Chondrocyte (in vitro differentiated cells): Measurements from ENCODE around the gene SPEF1. TPM values are rescaled to one million over a fixed set of nuclear protein-coding genes. Genes with fewer than 3 reads are reported as not detected.
A peak's percentile ranks its signal among the peaks of the same experiment; 100 is the strongest.

Experiments
- DNase-seq: peaks from one replicate; pipeline ENCODE4 v3.0.0; 2021; ENCODE audit warnings: mixed read lengths, low spot score
- H3K27ac Mint-ChIP-seq: one replicate; pipeline ENCODE4 v1.8.0; 2021; ENCODE audit warnings: mild to moderate bottlenecking, moderate library complexity, mixed read lengths; ENCODE audit not compliant: unreplicated experiment
- H3K27me3 Mint-ChIP-seq: 2 replicates; pipeline ENCODE4 v1.8.0; 2021; ENCODE audit warnings: low read depth, mixed read lengths
- H3K36me3 Mint-ChIP-seq: 2 replicates; pipeline ENCODE4 v1.8.0; 2021; ENCODE audit warnings: low read depth, mixed read lengths
- H3K4me1 Mint-ChIP-seq: 2 replicates; pipeline ENCODE4 v1.8.0; 2021; ENCODE audit warnings: low read depth, mild to moderate bottlenecking, mixed read lengths
- H3K4me3 Mint-ChIP-seq: one replicate; pipeline ENCODE4 v1.8.0; 2021; ENCODE audit warnings: mild to moderate bottlenecking, moderate library complexity, mixed read lengths; ENCODE audit not compliant: unreplicated experiment
- H3K9me3 Mint-ChIP-seq: 2 replicates; pipeline ENCODE4 v1.8.0; 2021; ENCODE audit warnings: low read depth, mixed read lengths
- total RNA-seq: library from RNA; stranded (reverse); gene quantifications from 3 replicates; pipeline ENCODE4 v1.2.1, GENCODE V29; 2021
- TF ChIP-seq, protein P1 (sequence below): fragments of 200-600 bp; sonication (generic); IDR thresholded peaks from 2 replicates; pipeline ENCODE4 v1.5.0; 2021; ENCODE audit warnings: antibody characterized with exemption, mild to moderate bottlenecking, moderate library complexity

SPEF1 gene
- total RNA-seq, 1 donor from 2014 or later: 0.12 TPM

DNA sequence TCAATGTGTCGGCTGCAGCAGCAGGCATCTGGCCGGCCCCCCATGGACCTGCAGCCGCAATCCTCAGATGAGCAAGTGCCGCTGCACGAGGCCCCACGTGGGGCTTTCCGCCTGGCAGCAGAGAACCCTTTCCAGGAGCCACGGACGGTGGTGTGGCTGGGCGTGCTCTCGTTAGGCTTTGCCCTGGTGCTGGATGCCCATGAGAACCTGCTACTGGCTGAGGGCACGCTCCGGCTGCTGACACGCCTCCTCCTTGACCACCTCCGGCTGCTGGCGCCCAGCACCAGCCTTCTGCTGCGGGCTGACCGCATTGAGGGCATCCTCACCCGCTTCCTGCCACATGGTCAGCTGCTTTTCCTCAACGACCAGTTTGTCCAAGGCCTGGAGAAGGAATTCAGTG is 42.6 kb upstream of the SPEF1 start:
- Mint-ChIP-seq H3K27ac (no peak overlapping the region), H3K9me3 (no peaks in the 10 kb centered on the region), H3K27me3 (no peaks in the 10 kb centered on the region), H3K36me3 (peaks cover 13% of the 10 kb centered on the region), H3K4me3 (no peak overlapping the region), H3K4me1 (peaks cover 24% of the 10 kb centered on the region)
- TF ChIP-seq, protein P1, sequence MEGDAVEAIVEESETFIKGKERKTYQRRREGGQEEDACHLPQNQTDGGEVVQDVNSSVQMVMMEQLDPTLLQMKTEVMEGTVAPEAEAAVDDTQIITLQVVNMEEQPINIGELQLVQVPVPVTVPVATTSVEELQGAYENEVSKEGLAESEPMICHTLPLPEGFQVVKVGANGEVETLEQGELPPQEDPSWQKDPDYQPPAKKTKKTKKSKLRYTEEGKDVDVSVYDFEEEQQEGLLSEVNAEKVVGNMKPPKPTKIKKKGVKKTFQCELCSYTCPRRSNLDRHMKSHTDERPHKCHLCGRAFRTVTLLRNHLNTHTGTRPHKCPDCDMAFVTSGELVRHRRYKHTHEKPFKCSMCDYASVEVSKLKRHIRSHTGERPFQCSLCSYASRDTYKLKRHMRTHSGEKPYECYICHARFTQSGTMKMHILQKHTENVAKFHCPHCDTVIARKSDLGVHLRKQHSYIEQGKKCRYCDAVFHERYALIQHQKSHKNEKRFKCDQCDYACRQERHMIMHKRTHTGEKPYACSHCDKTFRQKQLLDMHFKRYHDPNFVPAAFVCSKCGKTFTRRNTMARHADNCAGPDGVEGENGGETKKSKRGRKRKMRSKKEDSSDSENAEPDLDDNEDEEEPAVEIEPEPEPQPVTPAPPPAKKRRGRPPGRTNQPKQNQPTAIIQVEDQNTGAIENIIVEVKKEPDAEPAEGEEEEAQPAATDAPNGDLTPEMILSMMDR: no peak
- DNase-seq: no peak

DNA sequence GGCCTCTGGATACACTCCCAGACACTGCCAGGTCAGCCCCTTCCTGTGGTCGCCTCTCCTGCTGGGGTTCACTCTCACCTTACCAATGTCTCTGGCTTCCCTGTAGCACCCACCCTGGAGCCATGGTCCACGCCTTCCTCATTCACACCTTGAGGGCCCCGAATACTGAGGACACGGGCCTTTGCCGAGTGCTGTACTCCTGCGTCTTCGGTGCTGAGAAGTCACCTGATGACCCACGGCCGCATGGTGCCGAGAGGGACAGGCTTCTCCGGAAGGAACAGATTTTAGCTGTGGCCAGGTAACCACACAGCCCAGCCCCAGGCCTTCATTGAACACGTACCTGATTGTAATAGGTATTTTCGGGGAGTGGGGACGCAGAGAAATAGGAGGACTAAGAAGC is 40.7 kb upstream of the SPEF1 start:
- H3K27me3 Mint-ChIP-seq: no peaks in the 10 kb centered on the region
- TF ChIP-seq, protein P1: no peak
- peak overlapping the region; percentile 79 for H3K4me3 Mint-ChIP-seq
- no peaks in the 10 kb centered on the region for H3K9me3 Mint-ChIP-seq
- H3K27ac Mint-ChIP-seq: peak overlapping the region; percentile 63
- peaks cover 32% of the 10 kb centered on the region for H3K4me1 Mint-ChIP-seq
- DNase-seq: no peak
- peaks cover 11% of the 10 kb centered on the region for H3K36me3 Mint-ChIP-seq

DNA sequence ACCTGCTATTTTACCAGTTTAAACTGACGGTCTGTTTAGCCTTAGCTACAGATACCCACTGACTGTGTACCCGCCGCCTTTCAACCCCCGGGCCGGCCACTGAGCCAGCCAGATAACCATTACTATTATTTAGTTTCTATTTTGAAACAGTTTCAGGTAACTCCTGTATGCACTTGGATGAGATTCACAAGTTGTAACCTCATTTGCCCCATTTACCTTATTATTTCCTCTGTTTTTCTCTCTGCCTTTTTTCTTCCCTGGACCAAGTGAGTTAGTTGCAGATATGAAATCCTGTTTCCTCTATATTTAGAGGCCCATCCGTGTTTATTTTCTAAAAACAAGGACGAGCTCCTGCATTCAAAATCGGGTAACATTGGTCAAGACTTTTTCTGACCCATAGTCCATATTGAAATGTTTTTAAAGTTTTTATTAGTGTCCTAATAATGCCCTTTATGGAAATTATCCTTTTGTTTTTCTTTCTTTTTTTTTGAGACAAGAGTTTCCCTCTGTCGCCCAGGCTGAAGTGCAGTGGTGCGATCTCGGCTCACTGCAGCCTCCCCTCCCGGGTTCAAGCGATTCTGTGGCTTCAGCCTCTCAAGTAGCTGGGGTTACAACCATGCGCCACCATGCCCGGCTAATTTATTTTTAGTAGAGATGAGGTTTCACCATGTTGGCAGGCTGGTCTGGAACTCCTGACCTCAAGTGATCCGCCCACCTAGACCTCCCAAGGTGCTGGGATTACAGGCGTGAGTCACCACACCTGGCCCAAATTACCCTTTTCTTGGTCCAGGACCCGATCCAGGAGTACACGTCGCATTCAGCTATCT is 39.9 kb upstream of the SPEF1 start:
- peak overlapping the region; percentile 99 for H3K27ac Mint-ChIP-seq
- peak overlapping the region; percentile 79 for H3K4me3 Mint-ChIP-seq
- no peaks in the 10 kb centered on the region for H3K27me3 Mint-ChIP-seq
- peaks cover 32% of the 10 kb centered on the region for H3K4me1 Mint-ChIP-seq
- H3K36me3 Mint-ChIP-seq: peaks cover 7% of the 10 kb centered on the region
- TF ChIP-seq, protein P1: no peak
- H3K9me3 Mint-ChIP-seq: no peaks in the 10 kb centered on the region
- no peak for DNase-seq

DNA sequence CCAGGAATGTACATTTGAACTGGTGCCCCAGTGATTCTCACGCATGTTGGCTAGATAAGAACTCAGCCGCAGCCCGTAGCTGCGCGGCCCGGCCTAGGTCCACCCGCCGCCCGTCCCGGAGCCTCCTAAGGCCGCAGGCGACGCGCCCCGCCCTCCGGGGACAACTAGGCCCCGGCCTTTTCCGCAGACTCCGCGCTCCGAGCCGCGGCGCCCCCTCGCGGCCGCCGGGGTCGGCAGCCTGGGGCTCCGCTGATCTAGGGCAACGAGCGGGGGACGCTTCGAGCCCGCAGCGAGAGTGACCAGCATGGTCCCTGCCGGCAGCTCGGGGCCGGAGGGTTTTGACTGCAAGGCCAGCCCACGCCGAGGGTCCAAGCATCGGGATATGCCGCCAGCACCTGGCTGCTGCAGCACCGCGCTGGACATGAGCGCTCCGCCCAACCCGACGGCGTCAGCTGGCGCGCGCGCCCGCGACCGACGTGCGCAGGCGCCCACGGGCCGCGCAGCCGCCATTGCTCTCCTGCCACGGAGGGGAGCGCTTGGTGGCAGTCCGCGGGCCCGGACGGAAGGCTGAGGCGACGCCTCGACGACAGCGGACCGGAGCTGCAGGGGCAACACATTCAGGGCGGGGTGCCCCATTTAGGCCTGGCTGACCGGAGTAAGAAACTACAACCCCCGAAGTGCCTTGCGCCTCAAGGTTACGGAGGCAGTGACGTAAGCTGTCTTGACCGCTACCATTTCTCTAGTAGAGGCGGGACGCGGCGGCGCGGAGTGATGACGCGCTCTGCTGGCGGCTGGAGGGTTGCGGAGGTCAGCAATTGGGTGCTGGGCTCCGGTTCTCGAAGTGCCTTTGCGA is 39.0 kb upstream of the SPEF1 start, which contains the start of gene AP5S1:
Gene AP5S1 (plus strand): TSS at position 500 of the 853 bp plus-strand sequence. CDS start 1,571 bp downstream, outside the sequence.
- Mint-ChIP-seq H3K27me3 (no peaks in the 10 kb centered on the region), H3K4me1 (peaks cover 32% of the 10 kb centered on the region), H3K4me3 (peak within 1 kb of the TSS; percentile 79), H3K36me3 (peaks cover 6% of the 10 kb centered on the region), H3K27ac (peak within 1 kb of the TSS; percentile 99), H3K9me3 (no peaks in the 10 kb centered on the region)
- TF ChIP-seq, protein P1: peak; percentile 100
- DNase-seq: peak; percentile 96

DNA sequence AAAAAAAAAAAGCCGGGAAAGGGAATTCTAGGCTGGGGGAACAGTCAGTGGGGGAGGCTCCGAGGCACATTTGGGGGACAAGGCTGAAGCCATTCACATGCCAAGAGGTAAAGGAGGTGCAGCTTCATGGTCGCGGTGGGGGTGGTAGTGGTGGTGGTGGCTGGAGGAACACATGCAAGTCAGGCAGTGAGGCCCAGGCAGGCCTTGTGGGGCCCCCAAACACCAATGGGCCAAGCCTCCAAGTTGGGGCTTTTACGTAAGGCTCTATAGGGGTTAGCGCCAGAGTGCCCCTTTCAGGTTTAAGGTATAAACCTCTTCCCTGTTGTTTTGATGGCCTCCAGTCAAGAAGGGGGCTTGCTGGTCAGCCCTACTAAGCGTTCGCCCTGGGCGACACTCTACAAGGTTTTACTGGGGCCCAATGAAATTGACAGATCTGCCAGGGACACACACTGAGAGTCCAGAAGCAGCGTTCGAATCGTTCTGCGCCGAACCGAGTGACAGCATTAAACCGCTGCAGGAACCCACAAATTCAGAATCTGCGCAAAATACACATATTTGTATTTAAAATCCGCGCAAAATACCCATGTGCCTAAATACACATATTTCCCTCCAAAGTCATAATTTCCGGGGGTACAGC is 38.3 kb upstream of the SPEF1 start:
- H3K27me3 Mint-ChIP-seq: no peaks in the 10 kb centered on the region
- no peaks in the 10 kb centered on the region for H3K9me3 Mint-ChIP-seq
- H3K4me3 Mint-ChIP-seq: peak overlapping the region; percentile 79
- peaks cover 32% of the 10 kb centered on the region for H3K4me1 Mint-ChIP-seq
- DNase-seq: no peak
- TF ChIP-seq, protein P1: no peak
- peak overlapping the region; percentile 93 for H3K27ac Mint-ChIP-seq
- peaks cover 2% of the 10 kb centered on the region for H3K36me3 Mint-ChIP-seq
